Smooth muscle cell (in vitro differentiated cells): ENCODE data around the gene PLPPR1. TPM values are rescaled to one million over a fixed set of nuclear protein-coding genes. Genes with fewer than 3 reads are reported as not detected.

Experiments used
- DNase-seq: peaks from one replicate; lab custom pipeline; 2025; ENCODE audit not compliant: unreplicated experiment; lab: John Stamatoyannopoulos, UW
- H2AFZ ChIP-seq: fragments of 200-600 bp; sonication (generic); 2 replicates; pipeline ENCODE4 v1.6.0; 2016; ENCODE audit warnings: antibody characterized with exemption, low read depth, mild to moderate bottlenecking
- H3F3A ChIP-seq: fragments of 200-600 bp; sonication (generic); 2 replicates; pipeline ENCODE4 v1.6.0; 2017; ENCODE audit warnings: antibody characterized with exemption, low read depth
- H3K27ac ChIP-seq: fragments of 200-600 bp; sonication (generic); 2 replicates; pipeline ENCODE4 v1.5.1; 2016; ENCODE audit warnings: low read depth, mild to moderate bottlenecking
- H3K27me3 ChIP-seq: fragments of 200-600 bp; sonication (generic); 2 replicates; pipeline ENCODE4 v1.6.1; 2016; ENCODE audit warnings: low read depth, mild to moderate bottlenecking
- H3K36me3 ChIP-seq: fragments of 200-600 bp; sonication (generic); 2 replicates; pipeline ENCODE4 v1.5.1; 2016; ENCODE audit warnings: low read depth
- H3K4me1 ChIP-seq: fragments of 200-600 bp; sonication (generic); 2 replicates; pipeline ENCODE4 v1.5.1; 2016; ENCODE audit warnings: low read depth
- H3K4me2 ChIP-seq: fragments of 200-600 bp; sonication (generic); 2 replicates; pipeline ENCODE4 v1.6.0; 2016; ENCODE audit warnings: mild to moderate bottlenecking
- H3K4me3 ChIP-seq: fragments of 200-600 bp; sonication (generic); 2 replicates; pipeline ENCODE4 v1.5.1; 2016; ENCODE audit warnings: mild to moderate bottlenecking
- H3K79me2 ChIP-seq: fragments of 200-600 bp; sonication (generic); 2 replicates; pipeline ENCODE4 v1.6.0; 2016; ENCODE audit warnings: low read depth, mild to moderate bottlenecking
- H3K9ac ChIP-seq: fragments of 200-600 bp; sonication (generic); 2 replicates; pipeline ENCODE4 v1.6.0; 2016; ENCODE audit warnings: low read depth
- H3K9me3 ChIP-seq: fragments of 200-600 bp; sonication (generic); replicated peaks from 2 replicates; pipeline ENCODE4 v1.5.1; 2016; ENCODE audit warnings: low read depth
- H4K20me1 ChIP-seq: fragments of 200-600 bp; sonication (generic); 2 replicates; pipeline ENCODE4 v1.6.0; 2016; ENCODE audit warnings: low read depth
- WGBS: methylation state at CpG from one replicate; pipeline ENCODE4 v1.1.7; 2016; ENCODE audit warnings: low lambda C conversion rate; 5-methylcytosine and 5-hydroxymethylcytosine counted together
- polyA plus RNA-seq: library from polyadenylated mRNA; unstranded; fragments of >200 nt; fragmentation: Nextera tagmentation; extraction: Ambion mirVana; gene quantifications from 2 replicates; pipeline ENCODE4 v1.2.1, GENCODE V29; 2016
- total RNA-seq: library from RNA; depleted of rRNA; stranded (reverse); fragments of >200 nt; gene quantifications from 2 replicates; pipeline ENCODE4 v1.2.3, GENCODE V29; 2014
- TF ChIP-seq, protein P1 (sequence below): fragments of 200-600 bp; sonication (generic); IDR thresholded peaks from 2 replicates; pipeline ENCODE4 v1.5.1; 2017; ENCODE audit warnings: borderline replicate concordance, mild to moderate bottlenecking, antibody characterized with exemption; ENCODE audit not compliant: insufficient read depth, poor library complexity, severe bottlenecking

Gene PLPPR1
- total and polyA plus RNA-seq, 2 experiments from 2014 or later = not detected

DNA sequence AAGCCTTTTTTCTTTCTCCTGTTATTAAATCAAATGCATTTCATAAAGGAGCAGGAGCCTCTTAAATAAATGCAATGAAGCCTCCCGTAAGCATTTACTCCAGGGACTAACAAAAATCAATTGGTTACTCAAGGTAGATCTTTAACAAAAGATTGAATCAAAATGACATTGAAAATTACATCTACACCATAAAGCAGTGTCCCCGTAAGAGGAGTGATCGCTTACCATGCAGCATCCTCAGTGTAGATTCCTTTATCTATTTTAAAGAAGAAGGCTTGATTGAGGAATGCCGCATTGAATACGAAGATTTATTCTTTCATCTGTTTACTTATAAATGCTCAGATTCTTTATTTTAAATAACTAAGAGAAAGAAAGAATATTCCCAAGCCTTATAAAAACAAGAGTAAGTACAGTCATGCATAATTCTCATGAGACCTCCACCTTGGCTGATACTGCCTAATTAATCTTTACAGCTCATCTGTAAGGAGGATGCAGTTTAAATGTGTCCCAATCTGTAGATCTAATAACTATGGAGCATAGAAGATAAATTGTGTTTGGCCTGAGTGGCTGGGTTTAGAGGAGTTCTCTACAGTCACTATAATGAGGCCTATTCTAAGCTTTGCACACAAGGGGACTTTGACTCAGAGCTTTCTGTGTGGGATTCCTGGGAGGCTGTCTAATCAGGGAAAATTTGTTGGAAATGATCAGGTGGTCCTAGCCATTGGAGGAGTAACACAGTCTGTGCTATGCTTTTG lies 55.1 kb downstream of the PLPPR1 start:
- no peak overlapping the region for H3K9ac ChIP-seq
- no peaks in the 10 kb centered on the region for H3K36me3 ChIP-seq
- H3K4me3 ChIP-seq = no peak overlapping the region
- no peaks in the 10 kb centered on the region for H3F3A ChIP-seq
- WGBS = 93% methylated on average over 5 of the region's 5 CpGs
- H3K27me3 ChIP-seq = no peaks in the 10 kb centered on the region
- H3K4me1 ChIP-seq = no peaks in the 10 kb centered on the region
- no peaks in the 10 kb centered on the region for H3K9me3 ChIP-seq
- no peak overlapping the region for H3K27ac ChIP-seq
- TF ChIP-seq, protein P1, sequence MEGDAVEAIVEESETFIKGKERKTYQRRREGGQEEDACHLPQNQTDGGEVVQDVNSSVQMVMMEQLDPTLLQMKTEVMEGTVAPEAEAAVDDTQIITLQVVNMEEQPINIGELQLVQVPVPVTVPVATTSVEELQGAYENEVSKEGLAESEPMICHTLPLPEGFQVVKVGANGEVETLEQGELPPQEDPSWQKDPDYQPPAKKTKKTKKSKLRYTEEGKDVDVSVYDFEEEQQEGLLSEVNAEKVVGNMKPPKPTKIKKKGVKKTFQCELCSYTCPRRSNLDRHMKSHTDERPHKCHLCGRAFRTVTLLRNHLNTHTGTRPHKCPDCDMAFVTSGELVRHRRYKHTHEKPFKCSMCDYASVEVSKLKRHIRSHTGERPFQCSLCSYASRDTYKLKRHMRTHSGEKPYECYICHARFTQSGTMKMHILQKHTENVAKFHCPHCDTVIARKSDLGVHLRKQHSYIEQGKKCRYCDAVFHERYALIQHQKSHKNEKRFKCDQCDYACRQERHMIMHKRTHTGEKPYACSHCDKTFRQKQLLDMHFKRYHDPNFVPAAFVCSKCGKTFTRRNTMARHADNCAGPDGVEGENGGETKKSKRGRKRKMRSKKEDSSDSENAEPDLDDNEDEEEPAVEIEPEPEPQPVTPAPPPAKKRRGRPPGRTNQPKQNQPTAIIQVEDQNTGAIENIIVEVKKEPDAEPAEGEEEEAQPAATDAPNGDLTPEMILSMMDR = no peak
- no peaks in the 10 kb centered on the region for H4K20me1 ChIP-seq
- no peak overlapping the region for H3K4me2 ChIP-seq
- no peaks in the 10 kb centered on the region for H3K79me2 ChIP-seq
- no peak overlapping the region for H2AFZ ChIP-seq
- no peak for DNase-seq

DNA sequence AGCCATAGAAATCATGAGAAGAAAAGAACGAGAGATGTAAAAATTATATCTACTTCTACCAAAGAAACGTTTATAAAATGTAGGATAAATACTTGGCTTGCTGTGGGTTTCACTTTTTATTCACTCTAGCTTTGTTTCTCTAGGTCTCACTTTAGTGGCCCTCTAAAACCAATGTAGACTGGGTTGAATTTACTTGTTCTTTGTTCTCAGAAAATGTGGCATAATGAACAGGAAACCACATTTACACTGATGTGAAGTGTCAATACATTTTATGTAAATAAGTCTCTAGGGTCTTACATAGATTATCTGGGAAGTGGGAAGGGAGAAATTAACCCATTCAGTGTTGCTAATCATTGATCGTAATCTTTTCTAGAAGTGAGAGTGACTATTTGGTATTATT lies 58.9 kb downstream of the PLPPR1 start:
- no peaks in the 10 kb centered on the region for H3K27me3 ChIP-seq
- TF ChIP-seq, protein P1 = no peak
- no peaks in the 10 kb centered on the region for H3K79me2 ChIP-seq
- H3K4me3 ChIP-seq = no peak overlapping the region
- H3K9me3 ChIP-seq = no peaks in the 10 kb centered on the region
- no peaks in the 10 kb centered on the region for H3K36me3 ChIP-seq
- no peak for DNase-seq
- H3K9ac ChIP-seq = no peak overlapping the region
- H3F3A ChIP-seq = no peaks in the 10 kb centered on the region
- 80% methylated on average over 3 of the region's 3 CpGs for WGBS
- H3K27ac ChIP-seq = no peak overlapping the region
- no peak overlapping the region for H3K4me2 ChIP-seq
- no peak overlapping the region for H2AFZ ChIP-seq
- H4K20me1 ChIP-seq = no peaks in the 10 kb centered on the region
- H3K4me1 ChIP-seq = no peaks in the 10 kb centered on the region

DNA sequence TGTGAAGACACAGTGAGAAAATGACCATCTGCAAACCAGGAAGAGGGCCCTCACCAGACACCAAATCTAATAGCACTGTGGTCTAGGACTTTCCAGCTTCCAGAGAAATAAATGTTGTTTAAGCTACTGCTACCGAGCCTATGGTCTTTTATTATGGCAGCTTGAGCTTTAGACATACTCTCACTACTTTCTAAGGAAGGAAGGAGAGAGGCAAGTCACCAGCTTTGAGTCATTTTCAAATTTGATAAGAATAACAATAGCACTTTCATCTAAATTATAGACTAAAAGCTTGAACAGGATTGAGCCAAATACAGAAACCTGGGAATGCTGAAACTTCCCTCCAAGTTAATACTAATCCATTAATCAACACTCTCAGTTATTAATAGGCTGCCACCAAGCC lies 64.4 kb downstream of the PLPPR1 start:
- 96% methylated on average over 1 of the region's 1 CpG for WGBS
- Histone ChIP-seq H3K27me3 (peaks cover 1% of the 10 kb centered on the region), H3K4me2 (no peak overlapping the region), H4K20me1 (no peaks in the 10 kb centered on the region), H2AFZ (no peak overlapping the region), H3K79me2 (no peaks in the 10 kb centered on the region), H3K4me3 (no peak overlapping the region), H3K4me1 (no peaks in the 10 kb centered on the region), H3K36me3 (no peaks in the 10 kb centered on the region), H3F3A (no peaks in the 10 kb centered on the region), H3K9ac (no peak overlapping the region), H3K9me3 (no peaks in the 10 kb centered on the region), H3K27ac (no peak overlapping the region)
- TF ChIP-seq, protein P1 = no peak
- DNase-seq = no peak

DNA sequence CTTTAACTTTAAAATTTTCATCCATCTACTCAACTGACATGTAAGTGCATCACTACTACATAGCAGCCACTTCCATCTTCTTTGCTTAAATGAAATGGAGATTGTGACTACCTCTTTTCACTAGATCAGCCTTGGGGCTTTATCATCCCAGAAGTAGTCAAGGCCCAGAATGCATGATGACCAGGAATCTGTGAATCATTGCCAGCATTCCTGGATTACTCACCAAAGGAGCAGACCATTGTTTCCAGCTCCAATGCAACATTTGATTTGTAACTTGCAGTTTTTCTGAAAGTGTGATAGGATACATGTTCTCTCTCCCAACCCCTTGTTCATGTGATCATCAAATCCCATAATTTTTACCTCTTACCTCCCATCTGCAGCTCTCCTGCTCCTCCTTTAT lies 65.1 kb downstream of the PLPPR1 start:
- Histone ChIP-seq H3K4me3 (no peak overlapping the region), H3K4me1 (no peaks in the 10 kb centered on the region), H3K9ac (no peak overlapping the region), H3K27me3 (peaks cover 6% of the 10 kb centered on the region), H3K36me3 (no peaks in the 10 kb centered on the region), H3F3A (no peaks in the 10 kb centered on the region), H3K79me2 (no peaks in the 10 kb centered on the region), H2AFZ (no peak overlapping the region), H4K20me1 (no peaks in the 10 kb centered on the region), H3K4me2 (no peak overlapping the region), H3K27ac (no peak overlapping the region), H3K9me3 (no peaks in the 10 kb centered on the region)
- no peak for DNase-seq
- TF ChIP-seq, protein P1 = no peak
